Stimulated activated CD8-positive, alpha-beta memory T cell treated with anti-CD3 and anti-CD28 coated beads, Interleukin-12 subunit alpha, Interleukin-12 subunit beta, amount 100 ng/mL, for 24 hours (primary cell): Measurements from ENCODE around the gene DLX3.
A peak's percentile ranks its signal among the peaks of the same experiment; 100 is the strongest.

Experiments
- DNase-seq: peaks from one replicate; pipeline ENCODE4 v3.0.0-alpha.2; 2020; ENCODE audit errors: extremely low read depth

Gene DLX3

GRCh38 chr17:49972486-49973270, 22.3 kb downstream of the DLX3 start:
- DNase-seq, result no peak

GRCh38 chr17:49971848-49972485, 23.1 kb downstream of the DLX3 start:
- DNase-seq, result no peak

- DNase-seq, result no peak
These were observed 23.7 kb downstream of the DLX3 start for GRCh38 chr17:49971199-49971847.

GRCh38 chr17:49970498-49970897, 24.5 kb downstream of the DLX3 start:
- no peak for DNase-seq

GRCh38 chr17:49969795-49970389, 25.1 kb downstream of the DLX3 start:
- DNase-seq, result no peak

GRCh38 chr17:49969134-49969759, 25.8 kb downstream of the DLX3 start, which contains the start of gene DLX4:
TSS of gene DLX4 (plus strand) at chr17:49969190. CDS start at chr17:49969469, 279 bp downstream.
- no peak for DNase-seq

- peak; percentile 47 for DNase-seq
These were observed 26.5 kb downstream of the DLX3 start for GRCh38 chr17:49968405-49969133.

- DNase-seq, result no peak
These were observed 27.2 kb downstream of the DLX3 start for GRCh38 chr17:49967621-49968404.

GRCh38 chr17:49967205-49967604, 27.8 kb downstream of the DLX3 start:
- no peak for DNase-seq

GRCh38 chr17:49966767-49967166, 28.3 kb downstream of the DLX3 start:
- DNase-seq, result no peak

- no peak for DNase-seq
These were observed 29.5 kb downstream of the DLX3 start for GRCh38 chr17:49965524-49965909.

GRCh38 chr17:49964769-49965523, 30.1 kb downstream of the DLX3 start:
- DNase-seq, result no peak

- DNase-seq, result no peak
These were observed 30.7 kb downstream of the DLX3 start for GRCh38 chr17:49964303-49964768.

- DNase-seq, result no peak
These were observed 31.3 kb downstream of the DLX3 start for GRCh38 chr17:49963626-49964302.

- no peak for DNase-seq
These were observed 31.8 kb downstream of the DLX3 start for GRCh38 chr17:49963309-49963625.

GRCh38 chr17:49962599-49963308, 32.3 kb downstream of the DLX3 start:
- no peak for DNase-seq

GRCh38 chr17:49959183-49959935, 35.7 kb downstream of the DLX3 start:
- DNase-seq, result no peak

- DNase-seq, result no peak
These were observed 36.3 kb downstream of the DLX3 start for GRCh38 chr17:49958723-49959122.
